MM.1S (cell line): ENCODE data around the gene TREX2.

Source experiments
- DNase-seq: peaks from one replicate; pipeline ENCODE4 v3.0.0-alpha.2; 2015
- H2AFZ ChIP-seq: fragments of 300-600 bp; sonication (generic); 2 replicates; pipeline ENCODE4 v1.6.0; 2016; ENCODE audit warnings: antibody characterized with exemption, low read length
- H3F3A ChIP-seq: fragments of 300-600 bp; sonication (generic); 2 replicates; pipeline ENCODE4 v1.6.1; 2016; ENCODE audit warnings: mild to moderate bottlenecking, antibody characterized with exemption, low read length, moderate library complexity, mixed read lengths; ENCODE audit not compliant: insufficient read depth
- H3K27ac ChIP-seq: fragments of 300-600 bp; sonication (generic); 2 replicates; pipeline ENCODE4 v1.5.1; 2016; ENCODE audit warnings: mild to moderate bottlenecking, low read length
- H3K27me3 ChIP-seq: fragments of 300-600 bp; sonication (generic); replicated peaks from 2 replicates; pipeline ENCODE4 v1.6.0; 2016; ENCODE audit warnings: low read length; ENCODE audit not compliant: insufficient read depth
- H3K36me3 ChIP-seq: fragments of 300-600 bp; sonication (generic); replicated peaks from 2 replicates; pipeline ENCODE4 v1.6.1; 2016; ENCODE audit warnings: mild to moderate bottlenecking, low read length, mixed read lengths; ENCODE audit not compliant: insufficient read depth
- H3K4me1 ChIP-seq: fragments of 300-600 bp; sonication (generic); 2 replicates; pipeline ENCODE4 v1.6.1; 2016; ENCODE audit warnings: low read length, mixed read lengths
- H3K4me2 ChIP-seq: fragments of 300-600 bp; sonication (generic); 2 replicates; pipeline ENCODE4 v1.6.0; 2016; ENCODE audit warnings: low read depth, low read length
- H3K4me3 ChIP-seq: fragments of 300-600 bp; sonication (generic); 2 replicates; pipeline ENCODE4 v1.5.1; 2016; ENCODE audit warnings: low read length, mixed read lengths
- H3K79me2 ChIP-seq: fragments of 300-600 bp; sonication (generic); 2 replicates; pipeline ENCODE4 v1.6.1; 2016; ENCODE audit warnings: mixed run types, low read length, mixed read lengths
- H3K9ac ChIP-seq: fragments of 300-600 bp; sonication (generic); 2 replicates; pipeline ENCODE4 v1.6.1; 2016; ENCODE audit warnings: low read length, mixed read lengths
- H3K9me2 ChIP-seq: fragments of 300-600 bp; sonication (generic); replicated peaks from 2 replicates; pipeline ENCODE4 v1.6.1; 2016; ENCODE audit warnings: mild to moderate bottlenecking, low read length, mixed read lengths; ENCODE audit not compliant: insufficient read depth
- H3K9me3 ChIP-seq: fragments of 300-600 bp; sonication (generic); replicated peaks from 2 replicates; pipeline ENCODE4 v1.6.1; 2016; ENCODE audit warnings: mild to moderate bottlenecking, low read length, mixed read lengths; ENCODE audit not compliant: insufficient read depth
- H4K20me1 ChIP-seq: fragments of 300-600 bp; sonication (generic); 2 replicates; pipeline ENCODE4 v1.6.1; 2016; ENCODE audit warnings: mild to moderate bottlenecking, low read length, moderate library complexity, mixed read lengths; ENCODE audit not compliant: insufficient read depth
- EZH2 ChIP-seq: fragments of 300-600 bp; sonication (generic); optimal IDR thresholded peaks from 2 replicates; pipeline ENCODE3; 2017; ENCODE audit warnings: low read depth, mild to moderate bottlenecking, antibody characterized with exemption, low read length, mixed read lengths
- EZH2phosphoT487 ChIP-seq: fragments of 300-600 bp; sonication (generic); IDR thresholded peaks from 2 replicates; pipeline ENCODE4 v1.6.1; 2018; ENCODE audit warnings: antibody characterized with exemption, low read length
- TF ChIP-seq, protein P1 (sequence below): fragments of 300-600 bp; sonication (generic); IDR thresholded peaks from 2 replicates; pipeline ENCODE4 v1.5.1; 2016; ENCODE audit warnings: antibody characterized with exemption, low read length, mixed read lengths

The TREX2 gene

DNA sequence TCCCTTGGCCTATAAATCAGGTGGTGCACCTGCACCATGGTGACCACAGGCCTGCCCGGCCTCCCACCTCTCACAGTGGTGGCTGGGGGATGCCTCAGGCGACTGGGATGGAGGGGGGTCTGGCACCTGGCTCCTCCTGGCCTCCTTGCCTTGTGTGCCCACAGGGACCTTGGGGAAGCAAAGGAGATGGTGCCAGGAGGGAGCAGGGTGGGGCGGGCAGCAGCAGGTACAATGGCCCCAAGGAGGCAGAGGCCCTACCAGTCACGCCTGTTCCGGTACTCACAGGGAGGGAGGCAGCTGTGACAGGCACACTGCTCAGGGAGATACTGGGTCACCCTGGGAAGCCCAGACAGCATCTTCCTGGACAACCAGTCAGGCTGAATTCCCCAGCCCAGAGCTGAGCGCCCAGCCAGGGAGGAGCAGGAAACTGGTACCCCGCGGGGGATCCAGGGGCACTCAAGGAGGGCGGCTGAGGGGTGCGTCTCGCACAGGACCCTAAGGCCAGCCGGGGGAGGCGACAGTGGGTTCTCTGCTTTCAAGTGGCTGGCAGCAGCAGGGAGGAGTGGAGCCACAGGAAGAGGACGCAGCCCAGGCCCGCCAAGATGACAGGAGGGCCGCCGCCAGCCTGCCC is 1.2 kb upstream of the TREX2 start:
- H3K9me3 ChIP-seq, result no peaks in the 10 kb centered on the region
- no peak overlapping the region for H3K4me3 ChIP-seq
- TF ChIP-seq, protein P1, sequence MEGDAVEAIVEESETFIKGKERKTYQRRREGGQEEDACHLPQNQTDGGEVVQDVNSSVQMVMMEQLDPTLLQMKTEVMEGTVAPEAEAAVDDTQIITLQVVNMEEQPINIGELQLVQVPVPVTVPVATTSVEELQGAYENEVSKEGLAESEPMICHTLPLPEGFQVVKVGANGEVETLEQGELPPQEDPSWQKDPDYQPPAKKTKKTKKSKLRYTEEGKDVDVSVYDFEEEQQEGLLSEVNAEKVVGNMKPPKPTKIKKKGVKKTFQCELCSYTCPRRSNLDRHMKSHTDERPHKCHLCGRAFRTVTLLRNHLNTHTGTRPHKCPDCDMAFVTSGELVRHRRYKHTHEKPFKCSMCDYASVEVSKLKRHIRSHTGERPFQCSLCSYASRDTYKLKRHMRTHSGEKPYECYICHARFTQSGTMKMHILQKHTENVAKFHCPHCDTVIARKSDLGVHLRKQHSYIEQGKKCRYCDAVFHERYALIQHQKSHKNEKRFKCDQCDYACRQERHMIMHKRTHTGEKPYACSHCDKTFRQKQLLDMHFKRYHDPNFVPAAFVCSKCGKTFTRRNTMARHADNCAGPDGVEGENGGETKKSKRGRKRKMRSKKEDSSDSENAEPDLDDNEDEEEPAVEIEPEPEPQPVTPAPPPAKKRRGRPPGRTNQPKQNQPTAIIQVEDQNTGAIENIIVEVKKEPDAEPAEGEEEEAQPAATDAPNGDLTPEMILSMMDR, result no peak
- TF ChIP-seq EZH2phosphoT487, result no peak
- no peak for TF ChIP-seq EZH2
- no peak overlapping the region for H3K27ac ChIP-seq
- H3K4me1 ChIP-seq, result no peaks in the 10 kb centered on the region
- H3K27me3 ChIP-seq, result no peaks in the 10 kb centered on the region
- no peak overlapping the region for H3K4me2 ChIP-seq
- H3K79me2 ChIP-seq, result no peaks in the 10 kb centered on the region
- no peaks in the 10 kb centered on the region for H4K20me1 ChIP-seq
- DNase-seq, result no peak
- H3F3A ChIP-seq, result no peaks in the 10 kb centered on the region
- no peak overlapping the region for H2AFZ ChIP-seq
- H3K9ac ChIP-seq, result no peak overlapping the region
- H3K36me3 ChIP-seq, result no peaks in the 10 kb centered on the region
- H3K9me2 ChIP-seq, result no peaks in the 10 kb centered on the region

DNA sequence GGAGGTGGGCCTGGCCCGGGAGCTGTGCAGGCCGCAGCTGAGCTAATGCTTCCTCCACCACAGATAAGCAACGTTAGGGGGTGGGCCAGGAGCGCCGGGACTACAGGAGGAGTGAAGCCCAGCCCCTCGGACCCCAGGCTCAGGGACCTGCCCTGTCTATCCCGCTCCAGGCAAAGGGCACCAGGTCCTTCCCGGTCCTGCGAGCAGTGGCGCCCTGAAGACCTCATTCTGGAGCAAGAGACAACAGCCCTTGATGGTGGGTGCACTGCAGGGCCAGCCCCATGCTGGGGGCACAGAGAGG is 730 bp upstream of the TREX2 start:
- no peak overlapping the region for H3K4me3 ChIP-seq
- H3K27me3 ChIP-seq, result no peaks in the 10 kb centered on the region
- no peak for DNase-seq
- no peaks in the 10 kb centered on the region for H4K20me1 ChIP-seq
- TF ChIP-seq EZH2, result no peak
- TF ChIP-seq EZH2phosphoT487, result no peak
- TF ChIP-seq, protein P1, result no peak
- no peaks in the 10 kb centered on the region for H3K79me2 ChIP-seq
- H3K4me2 ChIP-seq, result no peak overlapping the region
- no peaks in the 10 kb centered on the region for H3K9me2 ChIP-seq
- no peaks in the 10 kb centered on the region for H3K36me3 ChIP-seq
- H3K9ac ChIP-seq, result no peak overlapping the region
- H3K4me1 ChIP-seq, result no peaks in the 10 kb centered on the region
- H3K9me3 ChIP-seq, result no peaks in the 10 kb centered on the region
- H2AFZ ChIP-seq, result no peak overlapping the region
- H3F3A ChIP-seq, result no peaks in the 10 kb centered on the region
- no peak overlapping the region for H3K27ac ChIP-seq

DNA sequence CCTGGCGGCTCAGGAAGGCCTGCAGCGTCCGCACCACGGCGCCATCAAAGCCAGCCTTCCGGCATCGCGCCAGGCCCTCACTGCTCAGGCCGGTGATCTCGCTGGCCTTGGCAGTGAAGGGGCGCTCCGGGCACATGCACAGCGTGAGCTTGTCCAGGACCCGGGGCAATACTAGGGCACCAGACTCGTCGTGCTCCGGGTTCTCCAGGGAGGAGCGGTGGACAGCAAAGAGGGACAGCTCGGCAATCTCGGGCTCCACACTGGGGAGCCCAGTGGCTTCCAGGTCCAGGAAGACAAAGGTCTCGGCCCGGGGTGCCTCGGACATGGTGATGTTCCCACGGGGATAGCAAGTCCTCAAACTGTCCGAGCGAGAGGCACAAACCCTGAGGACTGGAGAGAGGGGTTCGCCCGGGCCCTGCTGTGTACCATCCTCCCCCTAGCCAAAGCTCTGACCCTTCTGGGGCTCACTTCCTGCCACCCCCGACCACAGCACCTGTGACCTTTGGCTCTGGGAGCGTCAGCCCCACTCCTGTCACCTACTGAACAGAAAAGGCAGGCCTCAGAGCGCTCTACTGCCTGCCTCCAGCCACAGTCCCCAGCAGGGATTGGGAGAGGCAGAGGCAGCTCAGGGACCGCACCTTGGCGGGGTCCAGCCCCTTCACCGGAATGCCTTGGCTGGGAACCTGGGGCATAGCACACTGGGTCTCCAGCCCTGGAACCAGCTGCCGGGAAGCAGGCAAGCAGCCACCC is 575 bp downstream of the TREX2 start:
- TF ChIP-seq, protein P1, result no peak
- TF ChIP-seq EZH2phosphoT487, result no peak
- TF ChIP-seq EZH2, result no peak
- no peaks in the 10 kb centered on the region for H3K9me3 ChIP-seq
- H3K27me3 ChIP-seq, result no peaks in the 10 kb centered on the region
- no peak overlapping the region for H3K4me3 ChIP-seq
- H3K4me2 ChIP-seq, result no peak overlapping the region
- no peak overlapping the region for H3K27ac ChIP-seq
- no peaks in the 10 kb centered on the region for H3K79me2 ChIP-seq
- no peaks in the 10 kb centered on the region for H3K9me2 ChIP-seq
- H3K36me3 ChIP-seq, result no peaks in the 10 kb centered on the region
- no peaks in the 10 kb centered on the region for H3F3A ChIP-seq
- no peaks in the 10 kb centered on the region for H3K4me1 ChIP-seq
- no peak overlapping the region for H2AFZ ChIP-seq
- H3K9ac ChIP-seq, result no peak overlapping the region
- no peaks in the 10 kb centered on the region for H4K20me1 ChIP-seq
- no peak for DNase-seq
